Measurements from ENCODE around the gene ATP6V0A1. TPM values are rescaled to one million over a fixed set of nuclear protein-coding genes. Genes with fewer than 3 reads are reported as not detected.
"Not testable (repeated sequence)": the region's sequence is repeated elsewhere in the genome, so short reads cannot be mapped to it uniquely, and the experiment has no call there.

ATP6V0A1 gene
- total RNA-seq, 4 donors from 2014 or later, result 81.6 to 126 (median 96.6) TPM

GRCh38 chr17:42453439-42453838 lies 5.2 kb upstream of the ATP6V0A1 start:
- H3K36me3 ChIP-seq, result no peaks in the 10 kb centered on the region
- H3K4me3 ChIP-seq, result no peak overlapping the region
- no peaks in the 10 kb centered on the region for H3K27me3 ChIP-seq
- WGBS, 2 donors, result 52 to 60% methylated on average over 2 of the region's 2 CpGs
- peaks cover 0 to 23% (median 14%) of the 10 kb centered on the region in 4 donors for H3K4me1 ChIP-seq
- DNase-seq (ENCODE audit: low spot score in 2 of 2), result no peak
- peak overlapping the region in 1 of 4 donors; percentile 14 for H3K27ac ChIP-seq
- TF ChIP-seq POLR2A (IDR thresholded peaks at IDR 0.05), result no peak
- peak in 1 of 2 donors; percentile 7 for TF ChIP-seq EP300 (IDR thresholded peaks at IDR 0.05)
- no peaks in the 10 kb centered on the region for H3K9me3 ChIP-seq

GRCh38 chr17:42454987-42455386 lies 3.7 kb upstream of the ATP6V0A1 start:
- not testable (repeated sequence) for H3K27me3 ChIP-seq; H3K4me3 ChIP-seq; H3K36me3 ChIP-seq; H3K9me3 ChIP-seq; DNase-seq (ENCODE audit: low spot score in 2 of 2); H3K27ac ChIP-seq
- WGBS, 2 donors, result 86 to 93% methylated on average over 6 of the region's 6 CpGs
- H3K4me1 ChIP-seq, result peaks cover 0 to 26% (median 15%) of the 10 kb centered on the region in 4 donors

GRCh38 chr17:42456223-42457106 lies 2.2 kb upstream of the ATP6V0A1 start:
- Histone ChIP-seq H3K9me3 (no peaks in the 10 kb centered on the region), H3K27ac (peak overlapping the region; percentile 66 to 98 (median 96)), H3K4me3 (no peak overlapping the region), H3K36me3 (peaks cover 0 to 7% (median 0%) of the 10 kb centered on the region in 3 donors), H3K27me3 (no peaks in the 10 kb centered on the region), H3K4me1 (peaks cover 0 to 35% (median 27%) of the 10 kb centered on the region in 4 donors)
- DNase-seq (ENCODE audit: low spot score in 2 of 2), result peak in 1 of 2 donors; percentile 55
- 47 to 52% methylated on average over 5 of the region's 5 CpGs for WGBS, 2 donors
- TF ChIP-seq EP300 (IDR thresholded peaks at IDR 0.05), result peak; percentile 58 to 80
- no peak for TF ChIP-seq POLR2A (IDR thresholded peaks at IDR 0.05)
- peak in 1 of 5 experiments; percentile 17 for TF ChIP-seq CTCF (IDR thresholded peaks at IDR 0.05)

GRCh38 chr17:42457107-42457792 lies 1.4 kb upstream of the ATP6V0A1 start:
- H3K27ac ChIP-seq, result peak overlapping the region; percentile 95 to 98 (median 97)
- TF ChIP-seq POLR2A (IDR thresholded peaks at IDR 0.05) (no peak), CTCF (IDR thresholded peaks at IDR 0.05) (no peak), EP300 (IDR thresholded peaks at IDR 0.05) (no peak)
- H3K36me3 ChIP-seq, result peaks cover 0 to 15% (median 0%) of the 10 kb centered on the region in 3 donors
- DNase-seq (ENCODE audit: low spot score in 2 of 2), result peak in 1 of 2 donors; percentile 34
- peaks cover 0 to 35% (median 29%) of the 10 kb centered on the region in 4 donors for H3K4me1 ChIP-seq
- H3K9me3 ChIP-seq, result no peaks in the 10 kb centered on the region
- no peaks in the 10 kb centered on the region for H3K27me3 ChIP-seq
- no peak overlapping the region for H3K4me3 ChIP-seq
- 38 to 44% methylated on average over 6 of the region's 6 CpGs for WGBS, 2 donors

- H3K27ac ChIP-seq, result peak overlapping the region; percentile 95 to 98 (median 97)
- peaks cover 0 to 43% (median 29%) of the 10 kb centered on the region in 4 donors for H3K4me1 ChIP-seq
- no peaks in the 10 kb centered on the region for H3K27me3 ChIP-seq
- H3K36me3 ChIP-seq, result peaks cover 0 to 28% (median 0%) of the 10 kb centered on the region in 3 donors
- WGBS, 2 donors, result 2 to 4% methylated on average over 11 of the region's 11 CpGs
- peak in 3 of 5 experiments; percentile 23 to 37 (median 29) for TF ChIP-seq CTCF (IDR thresholded peaks at IDR 0.05)
- no peak for TF ChIP-seq POLR2A (IDR thresholded peaks at IDR 0.05)
- H3K9me3 ChIP-seq, result no peaks in the 10 kb centered on the region
- peak; percentile 64 to 72 for DNase-seq (ENCODE audit: low spot score in 2 of 2)
- H3K4me3 ChIP-seq, result peak overlapping the region; percentile 66 to 80 (median 72)
Measured at GRCh38 chr17:42459256-42459800, 650 bp downstream of the ATP6V0A1 start.

All from tibial nerve (tissue), 4 donors.